Endothelial cell of umbilical vein (primary cell): ENCODE results near the gene ADD2. TPM values are rescaled to one million over a fixed set of nuclear protein-coding genes. Genes with fewer than 3 reads are reported as not detected.

Source experiments
- BruUV-seq: library from RNA; stranded (reverse); fragments of 400-500 nt; replicated peaks from 2 replicates; lab custom pipeline; 2021; lab: Mats Ljungman, UMichigan
- CTCF ChIA-PET: fragments of 300-600, 350-600 bp; sonication (Branson Sonifier 250); formaldehyde crosslinking; loops from one replicate; lab custom pipeline; 2021; ENCODE audit warnings: antibody characterized with exemption, inconsistent platforms; lab: Charles Lee
- POLR2A ChIA-PET: fragments of 300-600, 350-600 bp; sonication (Branson Sonifier 250); formaldehyde crosslinking; loops from one replicate; lab custom pipeline; 2021; ENCODE audit warnings: antibody characterized with exemption, inconsistent platforms; lab: Charles Lee
- DNase-seq: peaks from one replicate; pipeline ENCODE4 v3.0.0-alpha.2; 2011; ENCODE audit warnings: low read depth, low spot score
- FAIRE-seq: peaks from 2 replicates; lab custom pipeline; 2011; peaks lifted over from hg19 to GRCh38; lab: Jason Lieb, UNC
- H2AFZ ChIP-seq: 2 replicates; pipeline ENCODE4 v1.6.0; 2012; ENCODE audit warnings: low read depth, low read length, control low read depth, inconsistent platforms
- H3K27ac ChIP-seq: 2 replicates; pipeline ENCODE4 v1.5.1; 2011; ENCODE audit warnings: low read depth, mild to moderate bottlenecking, control low read depth, low read length, moderate library complexity; ENCODE audit not compliant: insufficient read depth
- H3K27me3 ChIP-seq, 2 experiments: 2 replicates each; pipeline versions ENCODE4 v1.6.0 to v1.6.1; 2011; ENCODE audit warnings: low read length in 2 of 2, mixed read lengths in 1 of 2; ENCODE audit not compliant: control insufficient read depth in 2 of 2, insufficient read depth in 2 of 2
- H3K36me3 ChIP-seq, 2 experiments: 2 replicates in 1 of 2; 3 replicates in 1 of 2; pipeline ENCODE4 v1.5.1; 2011; ENCODE audit warnings: low read length in 2 of 2, mild to moderate bottlenecking in 1 of 2, moderate library complexity in 1 of 2; ENCODE audit not compliant: control insufficient read depth in 2 of 2, insufficient read depth in 2 of 2; ENCODE audit errors: extremely low read depth in 1 of 2
- H3K4me1 ChIP-seq: 3 replicates; pipeline ENCODE4 v1.5.1; 2011; ENCODE audit warnings: mild to moderate bottlenecking, low read length; ENCODE audit not compliant: control insufficient read depth, insufficient read depth; ENCODE audit errors: extremely low read depth
- H3K4me2 ChIP-seq: 2 replicates; pipeline ENCODE4 v1.6.1; 2011; ENCODE audit warnings: low read length, control low read depth, mixed read lengths; ENCODE audit not compliant: insufficient read depth
- H3K4me3 ChIP-seq, 3 experiments: fragments of 200-600 bp in 1 of 3; sonication (generic), shearing (Covaris generic) in 1 of 3; replicated peaks in 1 of 3; 2 replicates each; pipeline ENCODE4 v1.5.1; 2011 to 2016; ENCODE audit warnings: control low read depth in 3 of 3, low read length in 3 of 3, mild to moderate bottlenecking in 2 of 3, inconsistent platforms in 1 of 3, low read depth in 1 of 3, moderate library complexity in 1 of 3; ENCODE audit not compliant: insufficient read depth in 1 of 3
- H3K79me2 ChIP-seq: 2 replicates; pipeline ENCODE4 v1.6.0; 2012; ENCODE audit warnings: low read length, inconsistent platforms; ENCODE audit not compliant: control insufficient read depth, insufficient read depth
- H3K9ac ChIP-seq: replicated peaks from 2 replicates; pipeline ENCODE3; 2011; ENCODE audit warnings: low read length, control low read depth; ENCODE audit not compliant: insufficient read depth; ENCODE audit errors: extremely low read depth
- H3K9me1 ChIP-seq: replicated peaks from 3 replicates; pipeline ENCODE4 v1.6.0; 2011; ENCODE audit warnings: mild to moderate bottlenecking, low read length; ENCODE audit not compliant: control insufficient read depth, insufficient read depth; ENCODE audit errors: extremely low read depth
- H3K9me3 ChIP-seq: replicated peaks from 2 replicates; pipeline ENCODE4 v1.5.1; 2012; ENCODE audit warnings: low read length, inconsistent platforms; ENCODE audit not compliant: control insufficient read depth, insufficient read depth
- H4K20me1 ChIP-seq: replicated peaks from 2 replicates; pipeline ENCODE3; 2011; ENCODE audit warnings: mild to moderate bottlenecking, low read length; ENCODE audit not compliant: control insufficient read depth, insufficient read depth; ENCODE audit errors: extremely low read depth
- EZH2 ChIP-seq: IDR thresholded peaks from 2 replicates; pipeline ENCODE4 v1.6.1; 2012; ENCODE audit warnings: borderline replicate concordance, low read depth, mild to moderate bottlenecking, moderate library complexity, low read length, inconsistent platforms; ENCODE audit not compliant: severe bottlenecking
- FOS ChIP-seq: IDR thresholded peaks from 2 replicates; pipeline ENCODE4 v1.6.1; 2011; ENCODE audit warnings: mild to moderate bottlenecking, low read length, moderate library complexity, borderline replicate concordance; ENCODE audit not compliant: insufficient read depth
- GATA2 ChIP-seq: IDR thresholded peaks from 2 replicates; pipeline ENCODE4 v1.7.0; 2011; ENCODE audit warnings: low read depth, mild to moderate bottlenecking, moderate library complexity, mixed read lengths, low read length; ENCODE audit not compliant: insufficient read length, insufficient read depth
- JUN ChIP-seq: IDR thresholded peaks from 2 replicates; pipeline ENCODE4 v1.6.1; 2011; ENCODE audit warnings: borderline replicate concordance, low read depth; ENCODE audit not compliant: insufficient read length, insufficient read depth
- MAX ChIP-seq: IDR thresholded peaks from 2 replicates; pipeline ENCODE4 v1.6.1; 2011; ENCODE audit not compliant: insufficient read depth, insufficient read length
- MYC ChIP-seq: IDR thresholded peaks from one replicate; pipeline ENCODE4 v1.6.1; 2011; ENCODE audit warnings: mild to moderate bottlenecking, low read depth, low read length
- POLR2A ChIP-seq: IDR thresholded peaks from 2 replicates; pipeline ENCODE4 v1.6.1; 2012; ENCODE audit warnings: low read depth, mild to moderate bottlenecking, control low read depth, low read length
- POLR2AphosphoS5 ChIP-seq: IDR thresholded peaks from 2 replicates; pipeline ENCODE4 v1.6.1; 2012; ENCODE audit warnings: low read depth, mild to moderate bottlenecking, control low read depth, low read length, moderate library complexity; ENCODE audit not compliant: insufficient read depth
- dilution Hi-C: fragments of 300-500 bp; cut with MboI; formaldehyde crosslinking; loops from one replicate; pipeline ENCODE4 v1.15.0; 2019; ENCODE audit warnings: low sequenced_read_pairs; ENCODE audit not compliant: extremely low pct_ligation_motif_present
- intact Hi-C: fragments of 100-400 bp; cut with micrococcal nuclease; formaldehyde crosslinking; loops from one replicate; pipeline ENCODE4 v1.10.0; 2022
- polyA plus RNA-seq, 4 experiments: library from polyadenylated mRNA; depleted of rRNA in 3 of 4; stranded (reverse) in 3 of 4; unstranded in 1 of 4; fragments of >200 nt; gene quantifications; 2 replicates each; pipeline versions ENCODE4 v1.2.1 to v1.2.3, GENCODE V29; 2011 to 2012; ENCODE audit warnings: missing spikeins in 1 of 4
- total RNA-seq: library from RNA; stranded (reverse); gene quantifications from 2 replicates; pipeline ENCODE4 v1.2.3, GENCODE V29; 2021
- TF ChIP-seq, protein P1 (sequence below), 2 donors: IDR thresholded peaks; 1 replicate in 1 of 2; 2 replicates in 1 of 2; pipeline ENCODE4 v1.5.1; 2011; ENCODE audit warnings: low read length in 2 of 2, mild to moderate bottlenecking in 2 of 2, moderate library complexity in 2 of 2, control low read depth in 1 of 2, inconsistent platforms in 1 of 2, low read depth in 1 of 2; ENCODE audit not compliant: insufficient read depth in 1 of 2; ENCODE audit errors: extremely low read depth in 1 of 2

Gene ADD2
- total and polyA plus RNA-seq, 2 donors (not counting 3 experiments of a cell fraction or from before 2014, with no cell fraction given), result 0.17 TPM; not detected in 1

- Histone ChIP-seq H2AFZ (no peak overlapping the region), H3K9ac (no peak overlapping the region), H3K4me1 (no peaks in the 10 kb centered on the region), H3K79me2 (no peaks in the 10 kb centered on the region), H4K20me1 (no peaks in the 10 kb centered on the region), H3K27ac (no peak overlapping the region), H3K27me3 (peaks cover 0 to 2% of the 10 kb centered on the region in 2 experiments), H3K9me3 (no peaks in the 10 kb centered on the region), H3K36me3 (no peaks in the 10 kb centered on the region), H3K4me2 (no peak overlapping the region), H3K4me3 (no peak overlapping the region), H3K9me1 (no peaks in the 10 kb centered on the region)
- dilution Hi-C loops (no loop called here), intact Hi-C loops (no loop called here)
- CTCF ChIA-PET, result interaction anchor here (1.2 to 2.4 kb wide), 2 partner anchors 11 to 57 kb away, joined by 5 to 6 read pairs; no protein-coding TSS in a partner anchor
- no TSS peak for BruUV-seq
- no peak for TF ChIP-seq MYC
- POLR2A ChIA-PET, result no interaction called here
- FAIRE-seq (no peak), DNase-seq (no peak)
Measured at GRCh38 chr2:70674636-70675430, 93.2 kb downstream of the ADD2 start.

GRCh38 chr2:70673041-70673647, 94.9 kb downstream of the ADD2 start:
- Histone ChIP-seq H4K20me1 (no peaks in the 10 kb centered on the region), H3K9ac (no peak overlapping the region), H3K79me2 (no peaks in the 10 kb centered on the region), H3K9me3 (no peaks in the 10 kb centered on the region), H3K4me2 (no peak overlapping the region), H3K36me3 (no peaks in the 10 kb centered on the region), H2AFZ (no peak overlapping the region), H3K9me1 (no peaks in the 10 kb centered on the region), H3K27ac (no peak overlapping the region), H3K27me3 (no peaks in the 10 kb centered on the region), H3K4me3 (no peak overlapping the region), H3K4me1 (no peaks in the 10 kb centered on the region)
- intact Hi-C loops, result no loop called here
- no TSS peak for BruUV-seq
- TF ChIP-seq FOS, result no peak
- TF ChIP-seq POLR2A, result no peak
- no peak for TF ChIP-seq MYC
- no peak for TF ChIP-seq POLR2AphosphoS5
- no peak for TF ChIP-seq MAX
- TF ChIP-seq, protein P1, sequence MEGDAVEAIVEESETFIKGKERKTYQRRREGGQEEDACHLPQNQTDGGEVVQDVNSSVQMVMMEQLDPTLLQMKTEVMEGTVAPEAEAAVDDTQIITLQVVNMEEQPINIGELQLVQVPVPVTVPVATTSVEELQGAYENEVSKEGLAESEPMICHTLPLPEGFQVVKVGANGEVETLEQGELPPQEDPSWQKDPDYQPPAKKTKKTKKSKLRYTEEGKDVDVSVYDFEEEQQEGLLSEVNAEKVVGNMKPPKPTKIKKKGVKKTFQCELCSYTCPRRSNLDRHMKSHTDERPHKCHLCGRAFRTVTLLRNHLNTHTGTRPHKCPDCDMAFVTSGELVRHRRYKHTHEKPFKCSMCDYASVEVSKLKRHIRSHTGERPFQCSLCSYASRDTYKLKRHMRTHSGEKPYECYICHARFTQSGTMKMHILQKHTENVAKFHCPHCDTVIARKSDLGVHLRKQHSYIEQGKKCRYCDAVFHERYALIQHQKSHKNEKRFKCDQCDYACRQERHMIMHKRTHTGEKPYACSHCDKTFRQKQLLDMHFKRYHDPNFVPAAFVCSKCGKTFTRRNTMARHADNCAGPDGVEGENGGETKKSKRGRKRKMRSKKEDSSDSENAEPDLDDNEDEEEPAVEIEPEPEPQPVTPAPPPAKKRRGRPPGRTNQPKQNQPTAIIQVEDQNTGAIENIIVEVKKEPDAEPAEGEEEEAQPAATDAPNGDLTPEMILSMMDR (IDR thresholded peaks at IDR 0.05; ENCODE audit: extremely low read depth in 1 of 2, insufficient read depth in 1 of 2, low read depth in 1 of 2, low read length in 2 of 2), result no peak
- no peak for TF ChIP-seq EZH2
- no peak for TF ChIP-seq GATA2
- TF ChIP-seq JUN, result no peak
- DNase-seq (no peak), FAIRE-seq (no peak)
- ChIA-PET POLR2A (no interaction called here), CTCF (interaction anchor here (1.2 kb wide), 1 partner anchor 13 kb away, joined by 5 read pairs; no protein-coding TSS in a partner anchor)
- dilution Hi-C loops, result no loop called here
